Measurements from ENCODE around the gene MLN. TPM values are rescaled to one million over a fixed set of nuclear protein-coding genes. Genes with fewer than 3 reads are reported as not detected.

Gene MLN
- total RNA-seq, 1 experiment from 2014 or later, result not detected

GRCh38 chr6:33820784-33821520, 17.1 kb upstream of the MLN start:
- no peaks in the 10 kb centered on the region; a peak in 2 of 5 replicates for H3K9me3 Mint-ChIP-seq
- Histone ChIP-seq H3K14ac (ENCODE audit: insufficient read depth, low read length) (no peak overlapping the region), H4K5ac (ENCODE audit: insufficient read length, low read depth, low read length) (no peak overlapping the region), H2AK5ac (ENCODE audit: insufficient read length, low read length) (no peak overlapping the region), H3K27me3 (ENCODE audit: insufficient read depth, low read length) (no peaks in the 10 kb centered on the region), H2AFZ (ENCODE audit: low read length) (no peak overlapping the region), H3T11ph (ENCODE audit: low read length) (no peak overlapping the region), H2BK12ac (ENCODE audit: insufficient read length, low read depth, low read length) (no peak overlapping the region), H3K23ac (ENCODE audit: insufficient read length, low read depth, low read length) (no peak overlapping the region), H4K91ac (ENCODE audit: insufficient read length, low read depth, low read length) (no peak overlapping the region), H3K27ac (ENCODE audit: insufficient read length, low read depth, low read length) (no peak overlapping the region), H3K4me1 (ENCODE audit: insufficient read depth, low read length) (no peaks in the 10 kb centered on the region), H2BK120ac (ENCODE audit: low read depth, low read length, poor library complexity, severe bottlenecking) (no peak overlapping the region), H3K4me2 (ENCODE audit: insufficient read depth, insufficient read length, low read length) (no peak overlapping the region), H3K9ac (ENCODE audit: extremely low read depth, insufficient read length, low read length) (no peak overlapping the region), H4K20me1 (ENCODE audit: control insufficient read depth, insufficient read depth, insufficient read length) (no peaks in the 10 kb centered on the region), H3K18ac (ENCODE audit: insufficient read length, low read depth, low read length) (no peak overlapping the region), H3K56ac (ENCODE audit: insufficient read length, low read depth, low read length) (no peak overlapping the region), H2BK15ac (ENCODE audit: low read depth, low read length) (no peak overlapping the region), H2BK5ac (ENCODE audit: insufficient read length, low read length) (no peak overlapping the region), H3K79me1 (ENCODE audit: insufficient read depth, low read depth, low read length, poor library complexity, severe bottlenecking) (no peaks in the 10 kb centered on the region), H2BK20ac (ENCODE audit: low read depth, low read length, poor library complexity, severe bottlenecking) (no peak overlapping the region), H3K23me2 (ENCODE audit: insufficient read length, low read depth, low read length, poor library complexity, severe bottlenecking) (no peaks in the 10 kb centered on the region), H3K4ac (ENCODE audit: low read depth, low read length) (no peak overlapping the region), H4K8ac (replicated peaks; ENCODE audit: insufficient read length, low read depth, low read length) (no peak overlapping the region), H3K79me2 (ENCODE audit: insufficient read depth, low read length) (no peaks in the 10 kb centered on the region), H3K9me3 (ENCODE audit: control insufficient read depth, low read depth, low read length) (no peaks in the 10 kb centered on the region)
- DNase-seq, result no peak
- no peak overlapping the region for H3K27ac Mint-ChIP-seq
- no peaks in the 10 kb centered on the region for H3K36me3 Mint-ChIP-seq (ENCODE audit: insufficient read depth in 1 of 3, low read depth in 3 of 3)
- no peak overlapping the region for H3K4me3 Mint-ChIP-seq
- WGBS (ENCODE audit: extremely low coverage, insufficient read length, low lambda C conversion rate), result no CpG with 5 or more reads among the region's 7 CpGs
- TF ChIP-seq, protein P1, sequence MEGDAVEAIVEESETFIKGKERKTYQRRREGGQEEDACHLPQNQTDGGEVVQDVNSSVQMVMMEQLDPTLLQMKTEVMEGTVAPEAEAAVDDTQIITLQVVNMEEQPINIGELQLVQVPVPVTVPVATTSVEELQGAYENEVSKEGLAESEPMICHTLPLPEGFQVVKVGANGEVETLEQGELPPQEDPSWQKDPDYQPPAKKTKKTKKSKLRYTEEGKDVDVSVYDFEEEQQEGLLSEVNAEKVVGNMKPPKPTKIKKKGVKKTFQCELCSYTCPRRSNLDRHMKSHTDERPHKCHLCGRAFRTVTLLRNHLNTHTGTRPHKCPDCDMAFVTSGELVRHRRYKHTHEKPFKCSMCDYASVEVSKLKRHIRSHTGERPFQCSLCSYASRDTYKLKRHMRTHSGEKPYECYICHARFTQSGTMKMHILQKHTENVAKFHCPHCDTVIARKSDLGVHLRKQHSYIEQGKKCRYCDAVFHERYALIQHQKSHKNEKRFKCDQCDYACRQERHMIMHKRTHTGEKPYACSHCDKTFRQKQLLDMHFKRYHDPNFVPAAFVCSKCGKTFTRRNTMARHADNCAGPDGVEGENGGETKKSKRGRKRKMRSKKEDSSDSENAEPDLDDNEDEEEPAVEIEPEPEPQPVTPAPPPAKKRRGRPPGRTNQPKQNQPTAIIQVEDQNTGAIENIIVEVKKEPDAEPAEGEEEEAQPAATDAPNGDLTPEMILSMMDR (conservative IDR thresholded peaks at IDR 0.05), result peak; percentile 26; the same call in 1 of the 3 replicates
- peaks cover 42 to 62% of the 10 kb centered on the region in 2 experiments for H3K4me1 Mint-ChIP-seq
- H3K27me3 Mint-ChIP-seq (ENCODE audit: low read depth), result peaks cover 1% of the 10 kb centered on the region

All from H9 (cell line).